Muscle layer of duodenum (tissue), 2 donors: ENCODE results near the gene TMEM271.

Experiments
- H3K27ac ChIP-seq: one replicate; pipeline ENCODE4 v1.7.0; 2013; ENCODE audit warnings: mild to moderate bottlenecking, low read length
- H3K27me3 ChIP-seq: one replicate; pipeline ENCODE4 v1.7.0; 2013; ENCODE audit warnings: low read depth, mild to moderate bottlenecking, control low read depth, low read length
- H3K36me3 ChIP-seq, 2 donors: one replicate each; pipeline ENCODE4 v1.7.0; 2013; ENCODE audit warnings: low read length in 2 of 2, control low read depth in 1 of 2, mild to moderate bottlenecking in 1 of 2; ENCODE audit not compliant: insufficient read depth in 2 of 2, control insufficient read depth in 1 of 2
- H3K4me1 ChIP-seq, 2 donors: one replicate each; pipeline ENCODE4 v1.7.0; 2013; ENCODE audit warnings: low read length in 2 of 2, mild to moderate bottlenecking in 2 of 2, control low read depth in 1 of 2, moderate library complexity in 1 of 2; ENCODE audit not compliant: insufficient read depth in 2 of 2, control insufficient read depth in 1 of 2
- H3K4me3 ChIP-seq, 2 donors: one replicate each; pipeline ENCODE4 v1.7.0; 2013; ENCODE audit warnings: low read length in 2 of 2, low read depth in 1 of 2, mild to moderate bottlenecking in 1 of 2
- H3K9me3 ChIP-seq, 2 donors: one replicate each; pipeline ENCODE4 v1.7.0; 2013; ENCODE audit warnings: low read length in 2 of 2, control low read depth in 1 of 2, mild to moderate bottlenecking in 1 of 2; ENCODE audit not compliant: control insufficient read depth in 1 of 2
- donor health status: healthy.

Gene TMEM271

GRCh38 chr4:617644-618641, 41.8 kb upstream of the TMEM271 start:
- H3K4me1 ChIP-seq: no peaks in the 10 kb centered on the region

GRCh38 chr4:616911-617643, 41.0 kb upstream of the TMEM271 start:
- H3K36me3 ChIP-seq: no peaks in the 10 kb centered on the region
- no peak overlapping the region for H3K27ac ChIP-seq
- no peaks in the 10 kb centered on the region for H3K9me3 ChIP-seq
- H3K4me1 ChIP-seq: no peaks in the 10 kb centered on the region
- no peak overlapping the region for H3K4me3 ChIP-seq
- no peaks in the 10 kb centered on the region for H3K27me3 ChIP-seq

More at GRCh38 chr4:617644-618641, 41.8 kb upstream of the TMEM271 start:
- Histone ChIP-seq H3K27ac (no peak overlapping the region), H3K36me3 (no peaks in the 10 kb centered on the region), H3K9me3 (no peaks in the 10 kb centered on the region), H3K27me3 (no peaks in the 10 kb centered on the region), H3K4me3 (no peak overlapping the region)

- H3K9me3 ChIP-seq: no peaks in the 10 kb centered on the region
- H3K36me3 ChIP-seq: no peaks in the 10 kb centered on the region
- no peaks in the 10 kb centered on the region for H3K27me3 ChIP-seq
- H3K4me3 ChIP-seq: no peak overlapping the region
- H3K4me1 ChIP-seq: no peaks in the 10 kb centered on the region
- no peak overlapping the region for H3K27ac ChIP-seq
These were observed 40.0 kb upstream of the TMEM271 start for GRCh38 chr4:616091-616490.

- H3K9me3 ChIP-seq: no peaks in the 10 kb centered on the region
- no peaks in the 10 kb centered on the region for H3K4me1 ChIP-seq
- no peaks in the 10 kb centered on the region for H3K27me3 ChIP-seq
These were observed 37.0 kb upstream of the TMEM271 start for GRCh38 chr4:613126-613525.

GRCh38 chr4:612749-613125, 36.6 kb upstream of the TMEM271 start:
- Histone ChIP-seq H3K27me3 (no peaks in the 10 kb centered on the region), H3K27ac (no peak overlapping the region), H3K36me3 (no peaks in the 10 kb centered on the region), H3K4me3 (no peak overlapping the region), H3K9me3 (no peaks in the 10 kb centered on the region), H3K4me1 (no peaks in the 10 kb centered on the region)

More at GRCh38 chr4:613126-613525, 37.0 kb upstream of the TMEM271 start:
- Histone ChIP-seq H3K27ac (no peak overlapping the region), H3K4me3 (no peak overlapping the region), H3K36me3 (no peaks in the 10 kb centered on the region)

- H3K9me3 ChIP-seq: no peaks in the 10 kb centered on the region
- no peaks in the 10 kb centered on the region for H3K4me1 ChIP-seq
- H3K27ac ChIP-seq: no peak overlapping the region
- no peaks in the 10 kb centered on the region for H3K27me3 ChIP-seq
- H3K4me3 ChIP-seq: no peak overlapping the region
- H3K36me3 ChIP-seq: no peaks in the 10 kb centered on the region
These were observed 36.1 kb upstream of the TMEM271 start for GRCh38 chr4:612052-612748.

- no peak overlapping the region for H3K27ac ChIP-seq
- H3K36me3 ChIP-seq: no peaks in the 10 kb centered on the region
- no peaks in the 10 kb centered on the region for H3K9me3 ChIP-seq
- no peaks in the 10 kb centered on the region for H3K4me1 ChIP-seq
- H3K4me3 ChIP-seq: no peak overlapping the region
- H3K27me3 ChIP-seq: no peaks in the 10 kb centered on the region
These were observed 34.5 kb upstream of the TMEM271 start for GRCh38 chr4:610411-611261.

GRCh38 chr4:609400-610050, 33.4 kb upstream of the TMEM271 start:
- H3K9me3 ChIP-seq: no peaks in the 10 kb centered on the region
- no peak overlapping the region for H3K27ac ChIP-seq
- no peaks in the 10 kb centered on the region for H3K36me3 ChIP-seq
- no peaks in the 10 kb centered on the region for H3K4me1 ChIP-seq
- no peaks in the 10 kb centered on the region for H3K27me3 ChIP-seq
- H3K4me3 ChIP-seq: no peak overlapping the region

- Histone ChIP-seq H3K4me1 (no peaks in the 10 kb centered on the region), H3K4me3 (no peak overlapping the region), H3K27ac (no peak overlapping the region)
These were observed 32.1 kb upstream of the TMEM271 start for GRCh38 chr4:608236-608635.

GRCh38 chr4:605702-606425, 29.8 kb upstream of the TMEM271 start:
- Histone ChIP-seq H3K36me3 (no peaks in the 10 kb centered on the region), H3K4me3 (no peak overlapping the region), H3K9me3 (no peaks in the 10 kb centered on the region), H3K27ac (no peak overlapping the region), H3K4me1 (no peaks in the 10 kb centered on the region), H3K27me3 (no peaks in the 10 kb centered on the region)

More at GRCh38 chr4:608236-608635, 32.1 kb upstream of the TMEM271 start:
- H3K27me3 ChIP-seq: no peaks in the 10 kb centered on the region
- no peaks in the 10 kb centered on the region for H3K9me3 ChIP-seq
- H3K36me3 ChIP-seq: no peaks in the 10 kb centered on the region
